ENCODE measurements around the gene CYP19A1. TPM values are rescaled to one million over a fixed set of nuclear protein-coding genes. Genes with fewer than 3 reads are reported as not detected.

The CYP19A1 gene
- total and polyA plus RNA-seq, 2 experiments from 2014 or later: 0.76 to 1.2 TPM

DNA sequence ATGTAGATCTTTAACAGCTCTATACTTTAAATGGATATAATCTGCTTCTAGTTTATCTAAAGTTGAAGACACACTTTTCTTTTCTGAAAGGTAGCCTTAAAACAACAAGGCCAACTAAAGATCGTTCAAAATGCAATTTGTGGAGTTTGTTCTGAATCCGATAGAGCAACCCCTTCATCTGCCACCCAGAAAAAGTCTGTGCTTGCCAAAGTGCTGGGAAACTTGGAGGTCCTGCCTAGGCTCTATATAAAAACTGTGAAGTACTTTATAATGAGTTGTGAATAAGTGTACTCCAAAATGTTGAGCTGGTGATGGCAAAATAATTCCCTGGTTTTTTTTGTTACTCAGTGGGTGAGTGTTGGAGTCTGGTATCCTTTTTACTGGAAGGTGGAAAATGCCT is 15.6 kb upstream of the CYP19A1 start:
- in situ Hi-C loops (cut with MboI): no loop called here
- Histone ChIP-seq H3K9ac (no peak overlapping the region), H4K20me1 (ENCODE audit: insufficient read depth) (no peaks in the 10 kb centered on the region), H3K79me2 (ENCODE audit: insufficient read depth) (no peaks in the 10 kb centered on the region), H2AFZ (no peak overlapping the region), H3F3A (ENCODE audit: insufficient read depth) (no peaks in the 10 kb centered on the region), H3K9me2 (ENCODE audit: insufficient read depth) (no peaks in the 10 kb centered on the region), H3K27me3 (replicated peaks; ENCODE audit: insufficient read depth) (no peaks in the 10 kb centered on the region), H3K36me3 (ENCODE audit: low read depth) (no peaks in the 10 kb centered on the region), H3K4me3 (no peak overlapping the region), H3K4me1 (ENCODE audit: insufficient read depth) (no peaks in the 10 kb centered on the region), H3K4me2 (ENCODE audit: unreplicated experiment) (no peak overlapping the region), H3K27ac (no peak overlapping the region), H3K9me3 (ENCODE audit: low read depth) (no peaks in the 10 kb centered on the region)
- no peak for DNase-seq
- TF ChIP-seq EZH2 (IDR thresholded peaks at IDR 0.05; ENCODE audit: insufficient read depth, poor library complexity, severe bottlenecking) (no peak), EZH2phosphoT487 (IDR thresholded peaks at IDR 0.05; ENCODE audit: insufficient read depth, low read depth) (no peak)
- WGBS, 2 experiments (ENCODE audit: low coverage in 1 of 2, low lambda C conversion rate in 2 of 2, missing lambda C conversion rate in 2 of 2): 23 to 29% methylated on average over 2 of the region's 2 CpGs

DNA sequence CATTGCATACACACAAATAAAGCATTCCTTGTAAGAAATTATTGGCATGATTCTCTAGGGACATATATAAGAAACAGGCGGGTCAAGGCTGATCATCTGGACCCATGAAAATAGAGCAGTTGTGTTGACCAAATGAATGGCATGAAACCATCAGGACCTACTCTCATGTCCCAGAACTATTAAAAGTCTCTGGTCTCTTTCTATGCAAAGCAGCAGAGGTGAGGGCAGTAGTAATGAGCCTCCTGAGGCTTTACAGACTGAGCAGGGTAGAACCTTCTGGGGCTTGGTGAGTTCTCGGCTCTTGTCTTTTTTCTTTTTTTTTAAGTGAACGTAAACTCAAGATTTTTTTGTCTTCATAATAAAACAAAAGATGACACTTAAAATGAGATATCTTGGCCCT is 12.3 kb upstream of the CYP19A1 start:
- no peaks in the 10 kb centered on the region for H3K79me2 ChIP-seq (ENCODE audit: insufficient read depth)
- TF ChIP-seq EZH2phosphoT487 (IDR thresholded peaks at IDR 0.05; ENCODE audit: insufficient read depth, low read depth) (no peak), EZH2 (IDR thresholded peaks at IDR 0.05; ENCODE audit: insufficient read depth, poor library complexity, severe bottlenecking) (no peak)
- no peak overlapping the region for H2AFZ ChIP-seq
- H3K27ac ChIP-seq: no peak overlapping the region
- no peak overlapping the region for H3K4me3 ChIP-seq
- no peaks in the 10 kb centered on the region for H3K27me3 ChIP-seq (replicated peaks; ENCODE audit: insufficient read depth)
- no peaks in the 10 kb centered on the region for H3K9me3 ChIP-seq (ENCODE audit: low read depth)
- H3F3A ChIP-seq (ENCODE audit: insufficient read depth): no peaks in the 10 kb centered on the region
- H4K20me1 ChIP-seq (ENCODE audit: insufficient read depth): no peaks in the 10 kb centered on the region
- no peaks in the 10 kb centered on the region for H3K9me2 ChIP-seq (ENCODE audit: insufficient read depth)
- no peaks in the 10 kb centered on the region for H3K4me1 ChIP-seq (ENCODE audit: insufficient read depth)
- no peak overlapping the region for H3K4me2 ChIP-seq (ENCODE audit: unreplicated experiment)
- no peak for DNase-seq
- H3K9ac ChIP-seq: no peak overlapping the region
- in situ Hi-C loops (cut with MboI): no loop called here
- H3K36me3 ChIP-seq (ENCODE audit: low read depth): no peaks in the 10 kb centered on the region
- WGBS, 2 experiments (ENCODE audit: low coverage in 1 of 2, low lambda C conversion rate in 2 of 2, missing lambda C conversion rate in 2 of 2): 85 to 86% methylated on average over 3 of the region's 3 CpGs

DNA sequence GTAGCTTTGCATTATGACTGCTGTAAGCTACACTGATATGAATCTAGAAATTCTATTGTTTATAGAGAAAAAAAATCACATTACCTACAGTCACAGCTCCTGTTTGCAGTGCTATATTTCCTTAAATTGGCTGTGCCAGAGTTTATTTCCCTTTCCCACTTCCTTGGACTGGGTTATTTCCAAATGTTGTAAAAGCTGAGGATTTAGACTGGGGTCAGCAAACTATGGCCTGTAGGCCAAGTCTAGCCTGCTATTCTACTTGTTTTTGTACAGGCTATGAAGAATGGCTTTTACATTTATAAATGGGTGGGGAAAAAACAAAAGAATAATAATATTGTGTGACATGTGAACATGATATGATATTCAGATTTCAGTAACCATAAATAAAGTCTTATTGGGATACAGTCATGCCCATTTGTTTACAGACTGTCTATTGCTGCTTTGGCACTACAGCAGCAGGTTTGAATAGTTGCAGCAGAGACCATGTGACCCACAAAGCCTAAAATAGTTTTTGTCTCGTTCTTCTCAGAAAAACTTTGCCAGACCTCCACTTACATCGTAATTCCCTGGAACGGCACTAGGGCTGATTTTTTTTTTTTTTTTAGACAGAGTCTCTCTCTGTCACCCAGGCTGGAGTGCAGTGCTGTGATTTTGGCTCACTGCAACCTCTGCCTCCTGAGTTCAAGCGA is 10.9 kb upstream of the CYP19A1 start:
- H2AFZ ChIP-seq: peak overlapping the region; percentile 38
- in situ Hi-C loops (cut with MboI): no loop called here
- 15 to 24% methylated on average over 4 of the region's 4 CpGs for WGBS, 2 experiments (ENCODE audit: low coverage in 1 of 2, low lambda C conversion rate in 2 of 2, missing lambda C conversion rate in 2 of 2)

DNA sequence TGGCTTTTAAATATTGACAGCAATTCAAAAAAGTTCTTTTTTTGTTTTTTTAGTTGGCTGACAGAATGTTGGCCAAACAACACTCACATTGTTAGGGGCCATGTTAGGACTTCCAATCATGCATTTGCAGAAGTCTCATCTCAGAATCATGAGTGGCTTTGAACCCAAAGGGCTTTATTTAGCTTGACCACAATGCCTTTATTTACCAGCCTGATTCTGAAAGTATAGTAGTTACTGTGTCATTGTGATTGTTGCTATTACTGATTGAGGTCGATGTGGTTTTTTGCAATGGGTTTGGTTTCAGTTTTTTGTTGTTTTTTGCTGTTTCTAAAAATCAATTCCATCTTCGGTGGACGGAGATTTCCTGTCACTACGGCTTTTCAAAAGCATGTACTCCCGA is 10.3 kb upstream of the CYP19A1 start:
- Histone ChIP-seq H3K9ac (no peak overlapping the region), H3K4me2 (ENCODE audit: unreplicated experiment) (no peak overlapping the region), H3K27me3 (replicated peaks; ENCODE audit: insufficient read depth) (no peaks in the 10 kb centered on the region), H3K9me3 (ENCODE audit: low read depth) (no peaks in the 10 kb centered on the region), H3K4me1 (ENCODE audit: insufficient read depth) (no peaks in the 10 kb centered on the region), H3F3A (ENCODE audit: insufficient read depth) (no peaks in the 10 kb centered on the region), H3K36me3 (ENCODE audit: low read depth) (no peaks in the 10 kb centered on the region), H3K4me3 (no peak overlapping the region), H3K79me2 (ENCODE audit: insufficient read depth) (no peaks in the 10 kb centered on the region), H3K27ac (no peak overlapping the region), H2AFZ (peak overlapping the region; percentile 38), H3K9me2 (ENCODE audit: insufficient read depth) (no peaks in the 10 kb centered on the region), H4K20me1 (ENCODE audit: insufficient read depth) (no peaks in the 10 kb centered on the region)
- WGBS, 2 experiments (ENCODE audit: low coverage in 1 of 2, low lambda C conversion rate in 2 of 2, missing lambda C conversion rate in 2 of 2): 11 to 12% methylated on average over 5 of the region's 5 CpGs
- no peak for DNase-seq
- TF ChIP-seq EZH2 (IDR thresholded peaks at IDR 0.05; ENCODE audit: insufficient read depth, poor library complexity, severe bottlenecking) (no peak), EZH2phosphoT487 (IDR thresholded peaks at IDR 0.05; ENCODE audit: insufficient read depth, low read depth) (no peak)
- in situ Hi-C loops (cut with MboI): no loop called here

More for the DNA sequence above, 10.9 kb upstream of the CYP19A1 start:
- Histone ChIP-seq H3K4me3 (no peak overlapping the region), H3K27me3 (replicated peaks; ENCODE audit: insufficient read depth) (no peaks in the 10 kb centered on the region), H3K4me1 (ENCODE audit: insufficient read depth) (no peaks in the 10 kb centered on the region), H3F3A (ENCODE audit: insufficient read depth) (no peaks in the 10 kb centered on the region), H3K27ac (no peak overlapping the region), H3K9me2 (ENCODE audit: insufficient read depth) (no peaks in the 10 kb centered on the region), H3K79me2 (ENCODE audit: insufficient read depth) (no peaks in the 10 kb centered on the region), H3K4me2 (ENCODE audit: unreplicated experiment) (no peak overlapping the region), H4K20me1 (ENCODE audit: insufficient read depth) (no peaks in the 10 kb centered on the region), H3K9ac (no peak overlapping the region), H3K36me3 (ENCODE audit: low read depth) (no peaks in the 10 kb centered on the region), H3K9me3 (ENCODE audit: low read depth) (no peaks in the 10 kb centered on the region)
- DNase-seq: peak; percentile 30
- TF ChIP-seq EZH2phosphoT487 (IDR thresholded peaks at IDR 0.05; ENCODE audit: insufficient read depth, low read depth) (no peak), EZH2 (IDR thresholded peaks at IDR 0.05; ENCODE audit: insufficient read depth, poor library complexity, severe bottlenecking) (no peak)

Data from GM23248 (cell line).